ENCODE results near the gene FHOD1. TPM values are rescaled to one million over a fixed set of nuclear protein-coding genes. Genes with fewer than 3 reads are reported as not detected.

The FHOD1 gene
- total and polyA plus RNA-seq, 9 of the 15 experiments (the other 6 are each of a cell fraction or from before 2014, with no cell fraction given) = 18.7 to 126 (median 32.3) TPM

GRCh38 chr16:67269766-67270165, 22.5 kb upstream of the FHOD1 start:
- peak in 2 of 4 experiments; percentile 38 to 56 for DNase-seq (ENCODE audit: extremely low read depth in 1 of 4, low spot score in 3 of 4)
- peak; percentile 64 for FAIRE-seq
- H3K9me1 ChIP-seq (ENCODE audit: control insufficient read depth, insufficient read depth, low read length) = no peaks in the 10 kb centered on the region
- ChIA-PET POLR2A (interaction anchor here (0.6 to 1.8 kb wide), 3 partner anchors 9 to 112 kb away, joined by 4 to 5 read pairs (median 5); no protein-coding TSS in a partner anchor), CTCF (ENCODE audit: low intra/inter-chr PET ratio) (no interaction called here)
- ATAC-seq = 0 out of 3 replicates have a peak, but pooled peaks have one; percentile 6
- intact Hi-C loops (cut with micrococcal nuclease) (no loop called here), in situ Hi-C loops (cut with MboI) (no loop called here)
- H3K36me3 ChIP-seq (ENCODE audit: control insufficient read depth, insufficient read depth, low read length) = peaks cover 6% of the 10 kb centered on the region; the same call in 1 of the 3 replicates
- TF ChIP-seq ZNF57 (CRISPR knock-in tag; IDR thresholded peaks at IDR 0.05) = no peak
- TF ChIP-seq E2F6 (IDR thresholded peaks at IDR 0.05; ENCODE audit: borderline replicate concordance in 1 of 2, extremely low read depth in 1 of 2, insufficient read depth in 1 of 2, insufficient read length in 1 of 2, low read depth in 1 of 2, low read length in 1 of 2, poor library complexity in 1 of 2, severe bottlenecking in 1 of 2) = peak in 1 of 2 experiments; percentile 41
- peak; percentile 49 for TF ChIP-seq NFE2 (IDR thresholded peaks at IDR 0.05; ENCODE audit: low read depth)
- H3K27me3 ChIP-seq (ENCODE audit: control insufficient read depth in 2 of 2, insufficient read depth in 2 of 2, low read length in 2 of 2) = no peaks in the 10 kb centered on the region
- H2AFZ ChIP-seq (ENCODE audit: low read depth, low read length) = no peak overlapping the region
- peak overlapping the region in 1 of 2 experiments; percentile 85; a peak in 2 of 4 replicates for H3K9ac ChIP-seq (ENCODE audit: insufficient read depth in 1 of 2, low read depth in 2 of 2, low read length in 2 of 2)
- H3K27ac ChIP-seq (ENCODE audit: extremely low read depth, low read depth, low read length) = no peak overlapping the region; the same call in 2 of the 3 replicates
- no peak overlapping the region for H3K4me2 ChIP-seq (ENCODE audit: insufficient read depth, low read length)
- H3K79me2 ChIP-seq (ENCODE audit: control insufficient read depth, insufficient read depth, low read length) = no peaks in the 10 kb centered on the region
- no peak overlapping the region for H3K4me3 ChIP-seq
- peaks cover 23 to 29% of the 10 kb centered on the region in 2 experiments for H3K4me1 ChIP-seq (replicated peaks in 1 of 2; ENCODE audit: control insufficient read depth in 2 of 2, insufficient read depth in 2 of 2, low read length in 2 of 2)
- no peaks in the 10 kb centered on the region for H3K9me3 ChIP-seq (replicated peaks; ENCODE audit: control insufficient read depth, insufficient read depth, low read depth, low read length)
- 42% methylated on average over 5 of the region's 5 CpGs for WGBS (ENCODE audit: insufficient coverage, low coverage, missing lambda C conversion rate)
- no TSS peak for BruUV-seq (replicated peaks)
- no peaks in the 10 kb centered on the region for H4K20me1 ChIP-seq (replicated peaks; ENCODE audit: control insufficient read depth, insufficient read depth, low read length)

Data from K562 (cell line).